HG02840 (cell line): ENCODE results near the gene ITIH6.

Experiments
- ATAC-seq: cut with Tn5 transposase; IDR thresholded peaks from one replicate; pipeline ENCODE4 v1.9.1; 2021; ENCODE audit warnings: mild to moderate bottlenecking, moderate library complexity, moderate number of reproducible peaks; ENCODE audit not compliant: unreplicated experiment, low FRiP score

Gene ITIH6

GRCh38 chrX:54715621-54716020 is 82.4 kb downstream of the ITIH6 start:
- ATAC-seq, result no peak

GRCh38 chrX:54714424-54714823 is 83.6 kb downstream of the ITIH6 start:
- ATAC-seq, result no peak

- ATAC-seq, result no peak
Observed at GRCh38 chrX:54711735-54712134, 86.3 kb downstream of the ITIH6 start.

- no peak for ATAC-seq
Observed at GRCh38 chrX:54710920-54711319, 87.1 kb downstream of the ITIH6 start.

- no peak for ATAC-seq
Observed at GRCh38 chrX:54708404-54708803, 89.7 kb downstream of the ITIH6 start.
